ENCODE data around the gene RILPL2. TPM values are rescaled to one million over a fixed set of nuclear protein-coding genes. Genes with fewer than 3 reads are reported as not detected.

Gene RILPL2
- total RNA-seq, 1 donor from 2014 or later = 9.6 TPM

GRCh38 chr12:123404581-123404980 lies 31.9 kb downstream of the RILPL2 start:
- intact Hi-C loops (cut with DNase I) = no loop called here
- no peak for DNase-seq (ENCODE audit: extremely low spot score in 2 of 2)
- TF ChIP-seq POLR2A (IDR thresholded peaks at IDR 0.05) (no peak), POLR2AphosphoS5 (IDR thresholded peaks at IDR 0.05; ENCODE audit: insufficient read depth in 1 of 2, low read depth in 1 of 2) (no peak), CTCF (IDR thresholded peaks at IDR 0.05) (no peak)
- H3K4me3 ChIP-seq = no peak overlapping the region
- H3K27me3 ChIP-seq = no peaks in the 10 kb centered on the region
- no peaks in the 10 kb centered on the region for H3K9me3 ChIP-seq
- no peak overlapping the region for H3K27ac ChIP-seq
- H3K36me3 ChIP-seq = peaks cover 6 to 64% of the 10 kb centered on the region in 2 donors
- H3K4me1 ChIP-seq = peaks cover 21% of the 10 kb centered on the region

GRCh38 chr12:123401753-123402683 lies 34.5 kb downstream of the RILPL2 start:
- Histone ChIP-seq H3K4me3 (no peak overlapping the region), H3K4me1 (peaks cover 45% of the 10 kb centered on the region), H3K36me3 (peaks cover 1 to 63% of the 10 kb centered on the region in 2 donors), H3K27ac (peak overlapping the region; percentile 36), H3K9me3 (no peaks in the 10 kb centered on the region), H3K27me3 (no peaks in the 10 kb centered on the region)
- intact Hi-C loops (cut with DNase I) = no loop called here
- TF ChIP-seq CTCF (IDR thresholded peaks at IDR 0.05) (no peak), POLR2A (IDR thresholded peaks at IDR 0.05) (no peak), POLR2AphosphoS5 (IDR thresholded peaks at IDR 0.05; ENCODE audit: insufficient read depth in 1 of 2, low read depth in 1 of 2) (no peak)
- DNase-seq (ENCODE audit: extremely low spot score in 2 of 2) = no peak

GRCh38 chr12:123399255-123399617 lies 37.2 kb downstream of the RILPL2 start:
- intact Hi-C loops (cut with DNase I) = no loop called here
- peaks cover 0 to 63% of the 10 kb centered on the region in 2 donors for H3K36me3 ChIP-seq
- peak overlapping the region in 1 of 2 donors; percentile 6 for H3K4me3 ChIP-seq
- H3K27ac ChIP-seq = peak overlapping the region; percentile 83
- DNase-seq (ENCODE audit: extremely low spot score in 2 of 2) = no peak
- no peaks in the 10 kb centered on the region for H3K9me3 ChIP-seq
- no peaks in the 10 kb centered on the region for H3K27me3 ChIP-seq
- peaks cover 71% of the 10 kb centered on the region for H3K4me1 ChIP-seq
- TF ChIP-seq CTCF (IDR thresholded peaks at IDR 0.05) (no peak), POLR2A (IDR thresholded peaks at IDR 0.05) (no peak), POLR2AphosphoS5 (IDR thresholded peaks at IDR 0.05; ENCODE audit: insufficient read depth in 1 of 2, low read depth in 1 of 2) (no peak)

GRCh38 chr12:123398550-123399254 lies 37.8 kb downstream of the RILPL2 start:
- Histone ChIP-seq H3K4me3 (peak overlapping the region; percentile 6 to 33), H3K4me1 (peaks cover 76% of the 10 kb centered on the region), H3K27me3 (no peaks in the 10 kb centered on the region), H3K36me3 (peaks cover 0 to 60% of the 10 kb centered on the region in 2 donors), H3K27ac (peak overlapping the region; percentile 83), H3K9me3 (no peaks in the 10 kb centered on the region)
- no peak for TF ChIP-seq POLR2A (IDR thresholded peaks at IDR 0.05)
- peak in 1 of 2 donors; percentile 53 for TF ChIP-seq POLR2AphosphoS5 (IDR thresholded peaks at IDR 0.05; ENCODE audit: insufficient read depth in 1 of 2, low read depth in 1 of 2)
- no peak for TF ChIP-seq CTCF (IDR thresholded peaks at IDR 0.05)
- DNase-seq (ENCODE audit: extremely low spot score in 2 of 2) = no peak
- intact Hi-C loops (cut with DNase I) = no loop called here

All from vagina (tissue), 2 donors.